Activated T-cell treated with anti-CD3 and anti-CD28 coated beads for 24 hours (primary cell): Measurements from ENCODE around the gene GATA2.

Experiments used
- DNase-seq: peaks from one replicate; pipeline ENCODE4 v3.0.0-alpha.2; 2020; ENCODE audit warnings: low read depth

The GATA2 gene

DNA sequence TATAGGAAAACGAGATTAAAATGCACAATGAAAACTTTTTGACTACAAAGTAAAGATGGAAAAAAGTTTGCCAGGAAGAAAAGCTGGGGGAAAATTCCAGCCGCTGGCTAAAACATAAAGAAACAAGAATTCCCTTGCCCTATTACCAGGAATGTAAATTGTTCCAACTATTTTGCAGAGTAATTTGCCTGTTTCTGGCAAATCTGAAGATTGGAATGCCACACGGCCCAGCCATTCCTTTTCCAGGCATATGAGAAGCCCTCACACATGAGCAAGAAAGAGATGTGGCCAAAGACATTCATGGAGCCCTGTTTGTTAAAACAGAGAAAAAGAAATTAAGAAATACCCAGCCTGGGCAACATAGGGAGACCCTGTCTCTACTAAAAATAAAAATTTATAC lies 8.4 kb upstream of the GATA2 start:
- DNase-seq, result no peak

DNA sequence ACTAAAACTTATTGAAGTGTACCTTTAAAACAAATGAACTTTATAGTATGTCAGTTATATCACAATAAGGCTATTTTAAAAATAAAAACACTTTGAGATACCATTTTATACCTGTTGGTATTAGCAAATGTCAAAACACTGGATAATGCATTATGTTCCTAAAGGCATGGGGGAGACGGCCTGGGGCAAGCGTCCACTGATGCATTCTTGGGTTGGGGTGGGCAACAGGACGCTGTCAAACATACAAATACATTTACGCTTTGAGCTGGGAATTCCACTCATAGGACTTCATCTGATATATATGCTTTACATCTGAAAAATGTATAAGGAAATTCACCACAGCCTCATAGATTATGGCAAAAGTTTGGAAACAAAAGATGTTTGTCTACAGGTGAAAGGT lies 7.6 kb upstream of the GATA2 start:
- DNase-seq, result no peak

DNA sequence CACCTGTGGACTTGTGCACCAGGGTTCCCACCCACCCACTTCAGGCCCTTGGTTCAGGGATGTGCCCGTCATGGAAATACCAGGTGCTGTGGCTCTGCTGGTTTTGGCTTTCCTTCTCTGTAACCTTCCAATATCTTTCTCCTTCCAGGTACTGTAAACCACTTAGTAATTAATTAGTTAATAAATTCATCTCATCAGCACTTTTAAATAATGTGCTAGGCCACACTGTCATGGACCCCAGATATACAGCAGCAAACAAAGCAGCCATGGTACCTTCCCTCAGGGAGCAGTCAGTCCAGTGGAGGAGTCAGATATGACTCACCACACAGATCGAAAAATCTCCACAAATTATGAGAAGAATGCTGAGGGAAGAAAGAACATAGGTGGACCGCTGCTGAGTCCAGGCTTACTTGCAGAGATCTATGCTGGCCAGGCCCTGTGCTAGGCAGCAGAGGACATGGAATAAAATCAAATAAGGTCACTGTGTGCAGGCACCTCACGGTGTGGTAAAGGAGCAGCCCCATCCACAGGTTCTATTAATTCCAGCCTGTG lies 6.8 kb upstream of the GATA2 start:
- DNase-seq, result no peak

DNA sequence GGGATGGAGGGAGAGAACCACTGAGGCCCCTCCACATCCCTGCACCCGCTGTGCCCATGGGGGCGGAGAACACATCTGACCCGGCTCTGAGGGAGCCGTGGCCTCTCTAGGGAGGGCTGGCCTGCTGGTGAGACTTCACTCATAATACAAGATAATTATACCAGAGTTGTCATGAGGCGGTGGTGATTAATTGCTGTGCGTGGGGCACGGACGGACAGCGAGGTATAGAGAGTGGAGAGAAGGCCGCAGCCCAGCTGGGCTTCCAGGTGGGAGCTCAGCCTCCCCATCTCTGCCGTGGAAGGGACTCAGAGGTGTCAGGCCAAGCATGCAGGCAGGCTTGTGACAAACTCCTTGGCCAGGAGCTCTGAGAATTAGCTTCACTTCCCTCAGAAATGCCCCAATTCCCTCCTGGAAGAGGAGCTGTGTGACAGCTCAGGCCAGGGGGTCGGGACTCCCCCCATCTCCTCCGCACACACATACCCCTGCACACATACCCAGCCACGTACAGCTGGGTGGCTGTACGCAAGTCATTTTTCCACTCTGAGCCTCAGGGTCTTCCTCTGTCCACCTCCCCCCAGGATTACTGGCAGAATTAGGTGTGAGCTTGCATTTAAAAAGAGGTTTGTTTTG lies 6.0 kb upstream of the GATA2 start:
- DNase-seq, result no peak

- no peak for DNase-seq
Observed at GRCh38 chr3:128498127-128498626, 5.2 kb upstream of the GATA2 start.

DNA sequence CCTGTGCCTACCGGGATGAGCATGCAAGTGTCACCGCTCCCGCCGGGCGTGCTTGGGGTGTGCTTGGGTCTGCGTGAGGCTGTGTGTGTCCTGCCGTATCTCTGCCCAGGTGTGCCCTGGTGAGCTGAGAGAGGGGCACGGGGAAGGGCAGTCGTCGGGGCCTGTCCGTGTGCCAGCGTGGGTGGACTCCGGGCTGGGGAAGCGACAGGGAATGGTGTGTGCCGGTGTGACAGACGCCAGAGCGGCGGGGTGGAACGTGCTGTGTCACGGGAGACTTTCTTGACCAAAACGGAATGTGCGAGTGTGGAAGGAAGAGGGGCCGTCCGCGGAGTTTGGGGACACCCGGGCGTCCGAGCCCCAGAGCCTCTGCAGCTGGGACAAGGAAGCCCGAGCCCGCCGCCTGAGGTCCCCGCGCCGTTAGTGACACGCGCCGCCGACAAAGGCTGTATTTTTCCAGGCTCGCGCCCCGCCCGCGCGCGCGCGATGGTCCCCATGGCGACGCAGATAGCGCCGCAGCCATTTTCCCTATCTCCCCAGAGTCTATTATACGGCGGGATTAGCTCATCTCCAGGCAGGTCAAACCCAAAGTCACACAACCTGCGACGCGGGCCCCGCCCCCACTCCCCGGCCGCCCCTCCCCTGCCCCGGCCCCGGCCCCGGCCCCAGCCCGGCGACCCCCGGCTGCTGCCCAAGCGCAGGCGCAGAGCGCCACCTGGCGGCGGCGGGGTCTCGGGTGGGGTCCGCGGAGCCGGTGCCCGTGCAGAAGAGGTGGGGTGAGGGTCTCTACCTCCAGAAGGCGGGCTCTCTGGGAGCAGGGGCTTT lies 4.5 kb upstream of the GATA2 start:
- DNase-seq, result peak; percentile 50

DNA sequence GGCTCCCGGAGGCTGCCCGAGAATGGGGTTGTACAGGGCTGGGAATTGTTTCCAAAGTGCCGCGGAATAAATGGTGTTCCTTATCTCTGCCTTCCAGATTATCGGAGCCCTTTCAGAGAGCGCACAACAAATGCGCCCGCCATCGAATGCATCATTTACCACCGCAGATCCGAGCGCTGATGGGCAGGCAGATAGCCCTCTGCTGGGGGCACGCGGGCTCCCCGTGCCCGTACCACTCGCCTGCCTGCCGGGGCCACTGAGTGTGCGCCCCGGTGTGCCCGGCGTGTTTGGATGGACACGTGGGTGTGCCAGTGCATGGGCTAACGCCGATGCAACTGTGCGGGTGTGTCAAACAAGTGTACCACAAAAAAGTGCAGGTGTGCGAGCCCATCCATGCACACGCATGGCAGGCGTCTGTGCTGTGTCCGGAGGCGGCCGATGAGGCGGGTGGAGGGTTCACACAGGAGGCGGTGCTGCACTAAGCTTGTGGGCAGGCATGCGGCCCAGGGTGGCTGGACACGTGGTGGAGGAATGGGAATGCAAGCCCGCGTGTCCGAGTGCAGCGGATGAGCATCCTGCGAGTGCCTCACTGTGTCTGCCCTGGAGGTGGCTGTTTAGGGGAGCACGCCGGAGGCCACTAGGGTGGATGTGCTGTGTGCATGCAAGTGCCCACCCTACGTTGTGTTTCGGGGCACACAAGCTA lies 3.8 kb upstream of the GATA2 start:
- DNase-seq, result no peak

GRCh38 chr3:128496019-128496601 lies 3.1 kb upstream of the GATA2 start:
- no peak for DNase-seq

- no peak for DNase-seq
Observed at GRCh38 chr3:128495435-128495970, 2.5 kb upstream of the GATA2 start.

DNA sequence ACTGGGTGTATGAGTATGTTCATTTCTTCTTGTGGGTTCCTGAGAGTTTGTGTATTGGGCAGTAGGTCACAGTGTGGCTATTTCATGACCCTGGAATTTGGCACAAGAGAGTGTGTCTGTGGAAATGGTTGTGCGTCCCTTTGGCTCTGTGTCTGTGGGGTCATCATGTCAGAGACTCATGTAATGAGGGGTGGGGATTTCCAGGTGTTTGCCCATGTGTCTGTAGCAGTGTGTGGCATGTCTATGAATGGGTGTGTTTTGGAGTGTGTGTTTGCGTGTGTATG lies 1.3 kb upstream of the GATA2 start:
- no peak for DNase-seq

DNA sequence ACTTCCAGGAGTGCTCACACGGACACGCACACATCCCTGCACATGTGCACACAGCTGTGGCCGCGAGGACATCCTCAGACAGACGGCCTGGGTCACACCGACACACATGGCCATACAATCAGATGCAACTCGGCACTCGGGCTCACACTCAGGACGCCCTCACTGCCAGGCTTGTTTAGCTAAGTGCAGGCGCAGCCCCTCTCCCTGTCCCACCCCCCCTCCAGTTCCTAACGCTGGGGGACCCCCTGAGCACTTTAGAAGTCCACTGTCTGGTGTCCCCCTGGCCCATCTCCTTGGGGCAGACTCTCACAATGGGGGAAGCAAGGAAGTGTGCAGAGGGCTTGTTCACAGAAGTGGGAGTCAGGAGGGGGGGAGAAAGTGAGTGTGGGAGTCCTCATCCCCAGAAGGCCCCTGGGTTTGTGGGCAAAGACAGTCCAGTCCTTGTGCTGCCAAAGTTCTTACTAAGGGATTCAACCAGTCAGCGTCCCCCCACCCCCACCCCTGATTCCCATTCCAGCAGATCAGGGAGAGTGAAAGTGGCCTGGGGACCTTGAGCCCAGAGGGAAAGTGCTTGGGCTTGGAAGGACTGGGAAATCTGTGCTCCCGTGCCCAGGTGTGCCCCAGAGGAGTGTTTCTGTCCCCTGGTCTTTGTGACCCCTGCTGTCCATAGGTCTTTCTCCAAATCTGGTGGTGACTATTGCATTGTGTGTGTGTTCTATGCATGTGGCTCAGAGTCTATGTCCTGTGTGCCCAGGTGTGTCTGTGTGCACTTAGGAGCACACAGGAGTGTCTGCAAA lies 767 bp upstream of the GATA2 start:
- DNase-seq, result no peak

DNA sequence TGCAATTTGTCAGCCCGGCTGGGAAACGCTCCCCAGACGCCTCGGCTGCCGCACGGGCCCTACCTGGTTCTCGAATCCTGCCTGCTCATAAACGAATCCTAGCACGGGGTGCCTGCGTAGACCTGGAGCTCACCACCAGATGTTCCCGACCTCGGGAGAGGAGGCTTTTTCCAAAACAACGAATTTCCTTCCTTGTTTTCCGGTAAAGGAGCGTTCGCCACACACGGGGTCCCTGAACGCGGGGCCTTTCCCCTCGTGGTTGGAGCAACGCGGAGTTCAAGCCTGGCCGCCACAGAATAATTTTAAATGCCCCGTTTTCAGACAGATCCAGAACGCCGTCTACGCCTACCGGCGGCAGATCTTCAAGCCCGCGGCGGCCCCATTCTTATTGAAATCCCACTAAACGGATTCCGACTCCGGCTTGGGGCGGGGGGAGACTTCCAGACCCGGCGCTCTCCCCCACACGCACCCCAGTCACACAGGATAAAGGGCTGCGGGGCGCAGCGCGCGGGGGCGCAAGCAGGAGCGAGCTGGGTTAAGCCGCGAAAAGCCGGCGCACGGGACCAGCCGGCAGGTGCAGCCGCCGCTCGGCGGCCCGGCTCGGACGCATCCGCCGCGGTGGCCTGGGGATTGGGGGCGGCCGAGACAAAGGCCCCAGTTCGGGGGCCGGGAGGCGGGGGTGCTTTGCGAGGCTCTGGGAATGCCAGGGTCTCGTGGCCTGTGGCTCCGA lies 895 bp downstream of the GATA2 start:
- DNase-seq, result no peak

DNA sequence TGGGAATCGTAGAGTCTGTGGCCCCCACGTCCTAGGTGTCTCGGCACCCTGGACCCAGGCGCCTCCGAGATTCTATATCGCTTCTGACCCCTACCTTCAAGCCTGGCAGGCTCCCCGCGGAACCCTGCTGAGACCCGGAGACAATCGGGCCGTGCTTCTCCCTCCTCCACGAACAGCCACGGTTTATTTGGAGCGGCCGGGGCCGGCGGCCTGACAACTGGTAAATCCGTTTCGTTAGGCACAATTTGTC lies 1.4 kb downstream of the GATA2 start:
- no peak for DNase-seq

GRCh38 chr3:128490915-128491690 lies 1.9 kb downstream of the GATA2 start:
- DNase-seq, result no peak

DNA sequence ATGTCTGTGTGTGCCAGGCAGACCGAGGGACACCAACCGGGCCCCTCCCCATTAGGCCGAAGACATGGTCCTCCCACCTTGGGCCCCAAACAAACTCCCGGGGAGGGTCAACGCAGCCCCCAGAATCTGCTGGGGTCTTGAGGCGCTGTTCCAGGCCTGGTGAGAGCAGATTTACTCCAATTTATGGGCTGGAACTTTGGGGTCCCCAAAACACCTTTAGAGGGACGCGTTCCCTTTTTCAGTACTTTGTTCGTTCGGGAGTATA lies 2.4 kb downstream of the GATA2 start:
- no peak for DNase-seq

- DNase-seq, result no peak
Observed at GRCh38 chr3:128489927-128490649, 2.9 kb downstream of the GATA2 start.

GRCh38 chr3:128489674-128489926 lies 3.4 kb downstream of the GATA2 start:
- DNase-seq, result no peak

GRCh38 chr3:128488991-128489673 lies 3.9 kb downstream of the GATA2 start:
- no peak for DNase-seq

GRCh38 chr3:128488636-128488990 lies 4.4 kb downstream of the GATA2 start:
- no peak for DNase-seq
